HEK293T (cell line): ENCODE data around the gene TBC1D20.

ENCODE experiments used
- CTCF ChIA-PET: fragments of 350-600 bp; formaldehyde crosslinking; extraction: SDS; loops from one replicate; lab custom pipeline; 2021; ENCODE audit warnings: antibody characterized with exemption, inconsistent platforms; lab: Yijun Ruan, JAX
- POLR2A ChIA-PET: fragments of 350-600 bp; formaldehyde crosslinking; extraction: SDS; loops from one replicate; lab custom pipeline; 2020; ENCODE audit warnings: antibody characterized with exemption, inconsistent platforms; lab: Yijun Ruan, JAX
- DNase-seq: peaks from one replicate; pipeline ENCODE4 v3.0.0; 2012; ENCODE audit warnings: mixed read lengths; ENCODE audit errors: extremely low spot score
- ARNT ChIP-seq: fragments of 450-650 bp; IDR thresholded peaks from 2 replicates; pipeline ENCODE4 v1.6.1; 2017; ENCODE audit warnings: mild to moderate bottlenecking
- BHLHE40 ChIP-seq: fragments of 450-650 bp; IDR thresholded peaks from 2 replicates; pipeline ENCODE4 v1.6.1; 2016; ENCODE audit warnings: mild to moderate bottlenecking, moderate library complexity, borderline replicate concordance
- CTBP1 ChIP-seq: fragments of 450-650 bp; IDR thresholded peaks from 2 replicates; pipeline ENCODE4 v1.6.1; 2016; ENCODE audit warnings: borderline replicate concordance
- ELF4 ChIP-seq: fragments of 450-650 bp; IDR thresholded peaks from 2 replicates; pipeline ENCODE4 v1.6.1; 2017; ENCODE audit warnings: antibody characterized with exemption
- FOXA1 ChIP-seq: fragments of 450-650 bp; IDR thresholded peaks from 2 replicates; pipeline ENCODE4 v1.6.1; 2016; ENCODE audit warnings: mild to moderate bottlenecking
- FOXK2 ChIP-seq: fragments of 450-650 bp; IDR thresholded peaks from 2 replicates; pipeline ENCODE4 v1.6.1; 2016; ENCODE audit warnings: mild to moderate bottlenecking
- FOXM1 ChIP-seq: fragments of 450-650 bp; IDR thresholded peaks from 2 replicates; pipeline ENCODE4 v1.6.1; 2017; ENCODE audit warnings: mild to moderate bottlenecking, borderline replicate concordance
- HDGF ChIP-seq: fragments of 450-650 bp; IDR thresholded peaks from 2 replicates; pipeline ENCODE4 v1.6.1; 2017; ENCODE audit warnings: antibody characterized with exemption, borderline replicate concordance
- L3MBTL2 ChIP-seq: fragments of 450-650 bp; conservative IDR thresholded peaks from 2 replicates; pipeline ENCODE4 v1.6.1; 2016; ENCODE audit warnings: mild to moderate bottlenecking
- LEF1 ChIP-seq: fragments of 450-650 bp; IDR thresholded peaks from 2 replicates; pipeline ENCODE4 v1.6.1; 2017; ENCODE audit warnings: mild to moderate bottlenecking, borderline replicate concordance
- NFRKB ChIP-seq: fragments of 450-650 bp; IDR thresholded peaks from 2 replicates; pipeline ENCODE4 v1.6.1; 2016; ENCODE audit warnings: mild to moderate bottlenecking, moderate library complexity
- PKNOX1 ChIP-seq: fragments of 450-650 bp; IDR thresholded peaks from 2 replicates; pipeline ENCODE4 v1.6.1; 2016
- SP1 ChIP-seq: fragments of 450-650 bp; IDR thresholded peaks from 2 replicates; pipeline ENCODE4 v1.6.1; 2017
- SUZ12 ChIP-seq: fragments of 450-650 bp; IDR thresholded peaks from 2 replicates; pipeline ENCODE4 v1.6.1; 2016; ENCODE audit warnings: mild to moderate bottlenecking
- TARDBP ChIP-seq: fragments of 450-650 bp; IDR thresholded peaks from 2 replicates; pipeline ENCODE4 v1.6.1; 2016
- ZNF384 ChIP-seq: fragments of 450-650 bp; IDR thresholded peaks from 2 replicates; pipeline ENCODE4 v1.6.1; 2016

TBC1D20 gene

GRCh38 chr20:437787-438486 lies 24.4 kb downstream of the TBC1D20 start:
- ChIA-PET CTCF (no interaction called here), POLR2A (interaction anchor here (1.3 kb wide), 1 partner anchor 8 kb away, joined by 3 read pairs; no protein-coding TSS in a partner anchor)
- TF ChIP-seq FOXK2: no peak
- no peak for TF ChIP-seq BHLHE40
- no peak for TF ChIP-seq ARNT
- TF ChIP-seq ELF4: no peak
- no peak for TF ChIP-seq L3MBTL2
- DNase-seq: no peak

GRCh38 chr20:436476-436875 lies 25.9 kb downstream of the TBC1D20 start:
- CTCF ChIA-PET: no interaction called here
- DNase-seq: no peak
- no peak for TF ChIP-seq CTBP1
- no peak for TF ChIP-seq SUZ12
- no peak for TF ChIP-seq SP1
- no peak for TF ChIP-seq NFRKB
- no peak for TF ChIP-seq HDGF
- TF ChIP-seq FOXM1: no peak
- POLR2A ChIA-PET: interaction anchor here (1.3 kb wide), 1 partner anchor 9 kb away, joined by 3 read pairs; no protein-coding TSS in a partner anchor

GRCh38 chr20:435558-435957 lies 26.8 kb downstream of the TBC1D20 start:
- POLR2A ChIA-PET: no interaction called here
- no peak for DNase-seq
- CTCF ChIA-PET: no interaction called here
- no peak for TF ChIP-seq NFRKB
- no peak for TF ChIP-seq TARDBP
- TF ChIP-seq FOXM1: no peak
- no peak for TF ChIP-seq ZNF384

GRCh38 chr20:434661-435419 lies 27.5 kb downstream of the TBC1D20 start:
- no peak for DNase-seq
- TF ChIP-seq ARNT: no peak
- TF ChIP-seq ZNF384: no peak
- no peak for TF ChIP-seq ELF4
- no peak for TF ChIP-seq FOXA1
- no peak for TF ChIP-seq NFRKB
- TF ChIP-seq SP1: no peak
- TF ChIP-seq LEF1: no peak
- TF ChIP-seq CTBP1: no peak
- TF ChIP-seq FOXM1: no peak
- no peak for TF ChIP-seq FOXK2
- TF ChIP-seq BHLHE40: no peak
- no peak for TF ChIP-seq TARDBP
- TF ChIP-seq HDGF: no peak
- no peak for TF ChIP-seq SUZ12
- ChIA-PET POLR2A (no interaction called here), CTCF (interaction anchor here (0.5 kb wide), 1 partner anchor 84 kb away, joined by 6 read pairs; no protein-coding TSS in a partner anchor)

GRCh38 chr20:434221-434620 lies 28.1 kb downstream of the TBC1D20 start:
- DNase-seq: no peak
- ChIA-PET POLR2A (no interaction called here), CTCF (interaction anchor here (0.5 kb wide), 1 partner anchor 84 kb away, joined by 6 read pairs; no protein-coding TSS in a partner anchor)
- no peak for TF ChIP-seq ARNT
- no peak for TF ChIP-seq LEF1
- no peak for TF ChIP-seq SP1
- no peak for TF ChIP-seq BHLHE40

- CTCF ChIA-PET: no interaction called here
- no peak for TF ChIP-seq L3MBTL2
- no peak for TF ChIP-seq ZNF384
- no peak for TF ChIP-seq SP1
- TF ChIP-seq ARNT: no peak
- TF ChIP-seq FOXA1: no peak
- TF ChIP-seq FOXK2: no peak
- no peak for TF ChIP-seq ELF4
- no peak for TF ChIP-seq FOXM1
- POLR2A ChIA-PET: no interaction called here
- DNase-seq: no peak
Measured at GRCh38 chr20:433300-433975, 28.9 kb downstream of the TBC1D20 start.

GRCh38 chr20:432677-433299 lies 29.5 kb downstream of the TBC1D20 start:
- DNase-seq: no peak
- CTCF ChIA-PET: no interaction called here
- POLR2A ChIA-PET: no interaction called here
- TF ChIP-seq FOXM1: no peak
- no peak for TF ChIP-seq FOXK2
- TF ChIP-seq L3MBTL2: no peak
- no peak for TF ChIP-seq ELF4
- TF ChIP-seq ARNT: no peak
- no peak for TF ChIP-seq FOXA1

- TF ChIP-seq TARDBP: no peak
- no peak for TF ChIP-seq CTBP1
- TF ChIP-seq HDGF: no peak
- TF ChIP-seq FOXA1: no peak
- TF ChIP-seq LEF1: no peak
- no peak for TF ChIP-seq SUZ12
- TF ChIP-seq ZNF384: no peak
- TF ChIP-seq SP1: no peak
- TF ChIP-seq L3MBTL2: no peak
- no peak for TF ChIP-seq ARNT
- no peak for TF ChIP-seq ELF4
- no peak for TF ChIP-seq BHLHE40
- TF ChIP-seq FOXM1: no peak
- no peak for TF ChIP-seq FOXK2
- no peak for TF ChIP-seq PKNOX1
- TF ChIP-seq NFRKB: no peak
- DNase-seq: no peak
- POLR2A ChIA-PET: interaction anchor here (1.1 kb wide), 1 partner anchor 25 kb away, joined by 6 read pairs; no protein-coding TSS in a partner anchor
- CTCF ChIA-PET: interaction anchor here (1.1 to 2.6 kb wide), 5 partner anchors 9 to 307 kb away, joined by 3 to 13 read pairs (median 4); no protein-coding TSS in a partner anchor
Measured at GRCh38 chr20:432208-432607, 30.1 kb downstream of the TBC1D20 start.
